Upper lobe of left lung (tissue), 6 donors: ENCODE data around the gene PGAP6. TPM values are rescaled to one million over a fixed set of nuclear protein-coding genes. Genes with fewer than 3 reads are reported as not detected.
"Not testable (repeated sequence)": the region's sequence is repeated elsewhere in the genome, so short reads cannot be mapped to it uniquely, and the experiment has no call there.

Experiments used
- ATAC-seq, 2 donors: fragments of 200-7000 bp; cut with Tn5 transposase; one replicate each; pipeline ENCODE4 v1.9.1; 2022; ENCODE audit warnings: mild to moderate bottlenecking in 2 of 2, moderate library complexity in 2 of 2; ENCODE audit not compliant: low FRiP score in 2 of 2
- DNase-seq, 2 donors: peaks; one replicate each; pipeline ENCODE4 v3.0.0-alpha.2; 2019 to 2020
- H3K27ac ChIP-seq, 4 donors: fragments of 200-600 bp; sonication (generic); one replicate each; pipeline ENCODE4 v1.5.1; 2016 to 2019
- H3K27me3 ChIP-seq, 4 donors: fragments of 200-600 bp; sonication (generic); one replicate each; pipeline ENCODE4 v1.5.1; 2017 to 2019
- H3K36me3 ChIP-seq, 4 donors: fragments of 200-600 bp; sonication (generic); one replicate each; pipeline ENCODE4 v1.5.1; 2016 to 2019
- H3K4me1 ChIP-seq, 4 donors: fragments of 200-600 bp; sonication (generic); one replicate each; pipeline ENCODE4 v1.5.1; 2018 to 2019
- H3K4me3 ChIP-seq, 4 donors: fragments of 200-600 bp; sonication (generic); one replicate each; pipeline ENCODE4 v1.5.1; 2017 to 2019; ENCODE audit warnings: mild to moderate bottlenecking in 2 of 4, moderate library complexity in 1 of 4
- H3K9me3 ChIP-seq, 4 donors: fragments of 200-600 bp; sonication (generic); one replicate each; pipeline ENCODE4 v1.5.1; 2018 to 2019
- EP300 ChIP-seq, 4 donors: sonication (generic); formaldehyde crosslinking; IDR thresholded peaks; one replicate each; pipeline ENCODE4 v1.5.1; 2017; ENCODE audit warnings: antibody characterized with exemption in 4 of 4, control low read depth in 2 of 4
- POLR2A ChIP-seq, 4 donors: fragments of 450-650 bp; IDR thresholded peaks; one replicate each; pipeline ENCODE4 v1.5.1; 2016 to 2017; ENCODE audit warnings: antibody characterized with exemption in 4 of 4, mild to moderate bottlenecking in 2 of 4
- POLR2AphosphoS5 ChIP-seq, 2 donors: sonication (generic); formaldehyde crosslinking; IDR thresholded peaks; one replicate each; pipeline ENCODE4 v1.5.1; 2017; ENCODE audit warnings: antibody characterized with exemption in 2 of 2
- WGBS, 2 donors: methylation state at CpG; one replicate each; pipeline ENCODE4 v1.1.5; 2017 to 2018; 5-methylcytosine and 5-hydroxymethylcytosine counted together
- total RNA-seq, 6 donors: library from RNA; depleted of rRNA in 4 of 6; stranded (reverse); fragments of >200 nt in 4 of 6; gene quantifications; one replicate each; pipeline versions ENCODE4 v1.1.0 to v1.2.1, GENCODE V29; 2016 to 2021
- TF ChIP-seq, protein P1 (sequence below), 6 experiments: fragments of 450-650 bp in 4 of 6; fragments of 200-600 bp in 2 of 6; sonication (generic) in 2 of 6; IDR thresholded peaks; one replicate each; pipeline ENCODE4 v1.5.1; 2016 to 2019; ENCODE audit warnings: antibody characterized with exemption in 6 of 6
- donor health status: DM: no; HTN: no; CAD: no; lungs with moderate emphysema.
- donor health status: DM: no; HTN: yes; CAD: no; lungs with severe emphysema.

Gene PGAP6
- total RNA-seq, 6 donors from 2014 or later, result 27.9 to 150 (median 96.4) TPM

DNA sequence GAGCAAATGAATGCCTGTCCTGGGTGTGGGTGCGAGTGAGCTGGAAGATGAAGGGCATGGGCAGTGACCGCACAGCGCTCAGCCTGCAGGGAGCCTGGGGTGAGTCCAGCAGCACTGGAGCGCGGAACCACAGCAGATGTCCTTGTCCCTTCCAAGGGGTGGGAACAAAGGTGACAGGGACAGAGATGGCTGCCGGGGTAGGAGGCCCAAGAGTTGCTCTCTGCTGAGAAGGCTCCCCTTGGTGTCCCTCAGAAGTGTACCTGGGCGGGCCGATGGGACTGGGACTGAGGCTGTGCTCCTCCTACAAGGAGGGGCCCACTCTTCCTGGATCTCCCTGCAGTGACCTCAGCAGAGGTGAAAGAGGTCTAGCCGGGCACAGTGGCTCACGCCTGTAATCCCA, 7.6 kb upstream of the PGAP6 start:
- Histone ChIP-seq H3K9me3 (peaks cover 0 to 3% (median 0%) of the 10 kb centered on the region in 4 donors), H3K4me1 (peaks cover 0 to 2% (median under 1%) of the 10 kb centered on the region in 4 donors), H3K27me3 (no peaks in the 10 kb centered on the region), H3K27ac (no peak overlapping the region), H3K4me3 (no peak overlapping the region), H3K36me3 (no peaks in the 10 kb centered on the region)
- 92 to 100% methylated on average over 8 to 10 of the region's 10 CpGs for WGBS, 2 donors
- TF ChIP-seq, protein P1, sequence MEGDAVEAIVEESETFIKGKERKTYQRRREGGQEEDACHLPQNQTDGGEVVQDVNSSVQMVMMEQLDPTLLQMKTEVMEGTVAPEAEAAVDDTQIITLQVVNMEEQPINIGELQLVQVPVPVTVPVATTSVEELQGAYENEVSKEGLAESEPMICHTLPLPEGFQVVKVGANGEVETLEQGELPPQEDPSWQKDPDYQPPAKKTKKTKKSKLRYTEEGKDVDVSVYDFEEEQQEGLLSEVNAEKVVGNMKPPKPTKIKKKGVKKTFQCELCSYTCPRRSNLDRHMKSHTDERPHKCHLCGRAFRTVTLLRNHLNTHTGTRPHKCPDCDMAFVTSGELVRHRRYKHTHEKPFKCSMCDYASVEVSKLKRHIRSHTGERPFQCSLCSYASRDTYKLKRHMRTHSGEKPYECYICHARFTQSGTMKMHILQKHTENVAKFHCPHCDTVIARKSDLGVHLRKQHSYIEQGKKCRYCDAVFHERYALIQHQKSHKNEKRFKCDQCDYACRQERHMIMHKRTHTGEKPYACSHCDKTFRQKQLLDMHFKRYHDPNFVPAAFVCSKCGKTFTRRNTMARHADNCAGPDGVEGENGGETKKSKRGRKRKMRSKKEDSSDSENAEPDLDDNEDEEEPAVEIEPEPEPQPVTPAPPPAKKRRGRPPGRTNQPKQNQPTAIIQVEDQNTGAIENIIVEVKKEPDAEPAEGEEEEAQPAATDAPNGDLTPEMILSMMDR (IDR thresholded peaks at IDR 0.05), result no peak
- TF ChIP-seq EP300 (IDR thresholded peaks at IDR 0.05) (no peak), POLR2AphosphoS5 (IDR thresholded peaks at IDR 0.05) (no peak), POLR2A (IDR thresholded peaks at IDR 0.05) (no peak)
- no peak for DNase-seq
- ATAC-seq, result no peak

DNA sequence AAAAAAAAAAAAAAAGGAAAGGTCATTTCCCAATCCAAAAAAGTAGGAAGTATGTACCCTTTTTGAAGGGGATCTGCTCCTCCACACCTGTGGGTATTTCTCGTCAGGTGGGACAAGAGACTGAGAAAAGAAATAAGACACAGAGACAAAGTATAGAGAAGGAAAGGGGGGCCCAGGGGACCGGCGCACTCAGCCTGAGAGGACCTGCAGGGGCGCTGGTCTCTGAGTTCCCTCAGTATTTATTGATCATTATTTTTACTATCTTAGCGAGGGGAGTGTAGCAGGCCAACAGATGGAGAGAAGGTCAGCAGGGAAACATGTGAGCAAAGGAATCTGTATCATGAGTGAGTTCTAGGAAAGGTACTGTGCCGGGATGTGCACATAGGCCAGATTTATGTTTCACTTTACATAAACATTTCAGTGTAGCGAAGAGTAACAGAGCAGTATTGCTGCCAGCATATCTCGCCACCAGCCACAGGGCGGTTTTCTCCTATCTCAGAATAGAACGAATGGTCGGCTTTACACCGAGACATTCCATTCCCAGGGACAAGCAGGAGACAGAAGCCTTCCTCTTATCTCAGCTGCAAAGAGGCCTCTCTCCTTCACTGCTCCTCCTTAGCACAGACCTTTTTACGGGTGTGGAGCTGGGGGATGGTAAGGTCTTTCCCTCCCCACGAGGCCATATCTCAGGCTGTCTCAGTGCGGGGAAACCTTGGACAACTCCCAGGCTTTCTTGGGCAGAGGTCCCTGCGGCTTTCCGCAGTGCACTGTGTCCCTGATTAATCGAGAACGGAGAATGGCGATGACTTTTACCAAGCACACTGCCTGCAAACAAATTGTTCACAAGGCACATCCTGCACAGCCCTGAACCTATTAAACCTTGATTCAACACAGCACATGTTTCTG, 6.2 kb upstream of the PGAP6 start:
- not testable (repeated sequence) for ATAC-seq, H3K36me3 ChIP-seq, H3K27ac ChIP-seq, H3K4me3 ChIP-seq, H3K9me3 ChIP-seq, DNase-seq, H3K27me3 ChIP-seq
- WGBS, 2 donors, result 55 to 58% methylated on average over 18 to 20 of the region's 20 CpGs
- H3K4me1 ChIP-seq, result peaks cover 8 to 15% (median 14%) of the 10 kb centered on the region in 4 donors

DNA sequence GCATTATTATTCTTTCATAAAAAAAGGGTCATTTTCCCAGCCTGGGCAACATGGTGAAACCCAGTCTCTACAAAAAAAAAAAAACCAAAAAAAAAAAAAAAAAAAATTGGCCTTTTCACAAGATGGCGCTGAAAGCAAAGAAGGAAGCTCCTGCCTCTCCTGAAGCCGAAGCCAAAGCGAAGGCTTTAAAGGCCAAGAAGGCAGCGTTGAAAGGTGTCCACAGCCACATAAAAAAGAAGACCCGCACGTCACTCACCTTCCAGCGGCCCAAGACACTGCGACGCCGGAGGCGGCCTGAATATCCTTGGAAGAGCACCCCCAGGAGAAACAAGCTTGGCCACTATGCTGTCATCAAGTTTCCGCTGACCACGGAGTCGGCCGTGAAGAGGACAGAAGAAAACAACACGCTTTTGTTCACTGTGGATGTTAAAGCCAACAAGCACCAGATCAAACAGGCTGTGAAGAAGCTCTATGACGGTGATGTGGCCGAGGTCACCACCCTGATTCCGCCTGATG, 4.9 kb upstream of the PGAP6 start:
- Histone ChIP-seq H3K4me3 (no peak overlapping the region), H3K27me3 (no peaks in the 10 kb centered on the region), H3K4me1 (peaks cover 12 to 20% (median 20%) of the 10 kb centered on the region in 4 donors), H3K27ac (no peak overlapping the region), H3K36me3 (no peaks in the 10 kb centered on the region), H3K9me3 (no peaks in the 10 kb centered on the region)
- TF ChIP-seq POLR2AphosphoS5 (IDR thresholded peaks at IDR 0.05) (no peak), POLR2A (IDR thresholded peaks at IDR 0.05) (no peak), EP300 (IDR thresholded peaks at IDR 0.05) (no peak)
- TF ChIP-seq, protein P1 (IDR thresholded peaks at IDR 0.05), result no peak
- WGBS, 2 donors, result 82 to 83% methylated on average over 19 of the region's 19 CpGs
- DNase-seq (no peak), ATAC-seq (no peak)

DNA sequence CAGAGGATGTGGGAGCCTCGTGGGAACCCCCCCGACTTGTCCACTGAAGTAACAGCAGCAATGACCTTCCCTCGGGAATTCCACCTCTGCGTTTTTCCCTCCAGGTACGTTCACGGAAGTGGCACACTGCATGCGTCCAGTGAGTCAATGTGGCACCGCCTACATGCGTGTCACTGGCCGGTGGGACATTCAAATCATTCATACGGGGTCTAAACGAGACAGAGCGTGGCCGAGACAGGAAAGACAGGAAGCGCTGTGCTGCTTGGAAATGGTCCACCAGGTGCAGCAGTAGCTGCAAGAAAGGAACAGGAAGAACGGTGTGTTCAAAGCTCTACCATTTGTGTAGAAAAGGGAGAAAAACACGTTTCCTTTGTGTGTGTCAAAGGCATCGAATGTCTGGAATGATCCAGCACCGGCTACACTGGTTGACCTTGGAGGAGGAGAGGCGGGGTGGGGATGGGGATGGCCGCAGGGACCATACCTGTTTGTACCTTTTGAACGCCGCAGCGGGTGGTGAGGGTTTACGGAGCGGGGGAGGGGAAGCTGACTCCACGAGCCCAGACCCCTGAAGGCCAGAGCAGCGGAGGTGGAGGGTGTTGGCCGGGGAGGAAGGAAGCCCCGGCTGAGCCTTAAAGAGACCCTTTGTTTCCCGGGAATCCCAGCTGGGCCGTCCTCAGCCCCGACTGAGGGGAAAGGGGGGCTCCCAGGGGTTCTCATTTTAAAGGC, 1.7 kb upstream of the PGAP6 start:
- Histone ChIP-seq H3K4me1 (peaks cover 28 to 47% (median 43%) of the 10 kb centered on the region in 4 donors), H3K36me3 (no peaks in the 10 kb centered on the region), H3K27ac (peak overlapping the region; percentile 68 to 95 (median 82)), H3K4me3 (peak overlapping the region in 3 of 4 donors; percentile 98 to 100 (median 98)), H3K9me3 (no peaks in the 10 kb centered on the region), H3K27me3 (no peaks in the 10 kb centered on the region)
- WGBS, 2 donors, result 17 to 21% methylated on average over 33 of the region's 33 CpGs
- TF ChIP-seq EP300 (IDR thresholded peaks at IDR 0.05), result no peak
- TF ChIP-seq POLR2AphosphoS5 (IDR thresholded peaks at IDR 0.05), result peak in 1 of 2 donors; percentile 47
- ATAC-seq (peak in 1 of 2 donors; percentile 35), DNase-seq (peak in 1 of 2 donors; percentile 76)

DNA sequence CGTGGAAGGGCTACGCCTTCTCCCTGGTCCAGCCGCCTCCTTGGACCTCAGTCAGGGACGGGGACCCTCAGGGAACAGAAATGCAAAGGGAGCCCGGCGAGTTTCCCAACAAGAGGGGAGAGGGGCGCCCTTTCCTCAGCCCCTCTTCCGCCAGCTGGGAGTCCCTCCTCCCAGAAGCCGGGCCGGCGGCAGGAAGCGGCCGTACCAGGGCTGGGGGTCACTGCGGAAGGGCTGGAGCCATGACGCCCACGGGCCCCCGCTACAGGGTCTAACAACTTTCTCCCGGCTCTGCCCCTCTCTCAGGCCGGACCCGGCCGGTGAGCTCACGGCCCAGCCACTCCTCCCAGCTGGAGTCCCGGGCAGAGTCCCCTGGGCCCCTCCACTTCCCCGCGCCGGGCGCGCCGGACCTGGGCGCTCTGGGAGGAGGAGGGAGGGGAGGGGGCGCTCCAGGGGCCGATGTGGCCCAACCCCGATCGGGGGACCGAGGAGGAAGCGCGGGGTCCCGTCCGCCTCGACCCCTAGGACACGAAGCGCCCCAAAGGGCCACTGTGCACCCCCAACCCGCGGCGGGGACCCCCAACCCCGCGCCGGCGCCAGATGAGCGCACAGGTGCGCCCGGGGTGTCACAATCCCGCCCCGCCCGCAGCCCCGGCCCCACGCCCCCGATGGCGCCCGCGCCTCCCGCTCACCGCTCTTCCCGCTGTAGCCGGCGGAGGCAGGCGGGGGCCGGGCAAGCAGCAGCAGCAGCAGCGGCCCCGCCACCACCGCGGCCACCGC, 578 bp downstream of the PGAP6 start:
- 0 to 6% methylated on average over 4 to 25 of the region's 73 CpGs for WGBS, 2 donors
- Histone ChIP-seq H3K27ac (peak overlapping the region; percentile 82 to 95 (median 85)), H3K4me3 (peak overlapping the region; percentile 92 to 100 (median 98)), H3K4me1 (peaks cover 28 to 48% (median 43%) of the 10 kb centered on the region in 4 donors), H3K9me3 (no peaks in the 10 kb centered on the region), H3K36me3 (peaks cover 0 to 17% (median 15%) of the 10 kb centered on the region in 4 donors), H3K27me3 (no peaks in the 10 kb centered on the region)
- peak; percentile 1 to 56 for ATAC-seq
- no peak for TF ChIP-seq POLR2A (IDR thresholded peaks at IDR 0.05)
- TF ChIP-seq EP300 (IDR thresholded peaks at IDR 0.05), result no peak
- TF ChIP-seq, protein P1 (IDR thresholded peaks at IDR 0.05), result peak in 2 of 6 experiments; percentile 6 to 7
- no peak for TF ChIP-seq POLR2AphosphoS5 (IDR thresholded peaks at IDR 0.05)
- DNase-seq, result peak in 1 of 2 donors; percentile 90
